H1 (cell line): Measurements from ENCODE around the gene ASH1L. TPM values are rescaled to one million over a fixed set of nuclear protein-coding genes. Genes with fewer than 3 reads are reported as not detected.
"Not testable (repeated sequence)": the region's sequence is repeated elsewhere in the genome, so short reads cannot be mapped to it uniquely, and the experiment has no call there.

Experiments used
- CTCF ChIA-PET: fragments of 300-600 bp; sonication (Branson Sonifier 250); formaldehyde crosslinking; loops from one replicate; lab custom pipeline; 2021; ENCODE audit not compliant: partially characterized antibody; lab: Charles Lee
- POLR2A ChIA-PET: fragments of 300-600 bp; sonication (Branson Sonifier 250); formaldehyde crosslinking; loops from one replicate; lab custom pipeline; 2021; ENCODE audit warnings: inconsistent platforms; ENCODE audit not compliant: partially characterized antibody; lab: Charles Lee
- DNase-seq, 2 experiments: peaks; one replicate each; pipeline versions ENCODE4 v3.0.0 to v3.0.0-alpha.2; 2010 to 2022; ENCODE audit warnings: low spot score in 2 of 2, low read depth in 1 of 2, mixed read lengths in 1 of 2
- FAIRE-seq: peaks from 2 replicates; lab custom pipeline; 2011; peaks lifted over from hg19 to GRCh38; lab: Jason Lieb, UNC
- H2AFZ ChIP-seq: 2 replicates; pipeline ENCODE4 v1.8.1; 2012; ENCODE audit warnings: low read length, inconsistent platforms
- H2AK5ac ChIP-seq: 2 replicates; pipeline ENCODE4 v1.6.1; 2013; ENCODE audit warnings: low read depth, low read length
- H2BK120ac ChIP-seq: replicated peaks from 2 replicates; pipeline ENCODE3; 2013; ENCODE audit warnings: low read depth, low read length, inconsistent platforms
- H2BK12ac ChIP-seq: 2 replicates; pipeline ENCODE4 v1.6.1; 2013; ENCODE audit warnings: low read depth, low read length
- H2BK15ac ChIP-seq: 2 replicates; pipeline ENCODE4 v1.6.1; 2013; ENCODE audit warnings: low read length
- H2BK20ac ChIP-seq: 2 replicates; pipeline ENCODE4 v1.6.1; 2013; ENCODE audit warnings: low read length
- H2BK5ac ChIP-seq: 2 replicates; pipeline ENCODE4 v1.6.1; 2013; ENCODE audit warnings: low read depth, low read length
- H3K14ac ChIP-seq: 2 replicates; pipeline ENCODE4 v1.6.1; 2013; ENCODE audit warnings: inconsistent platforms; ENCODE audit not compliant: insufficient read length
- H3K18ac ChIP-seq: 2 replicates; pipeline ENCODE4 v1.6.1; 2013; ENCODE audit warnings: low read length; ENCODE audit errors: extremely low read depth
- H3K23ac ChIP-seq: 2 replicates; pipeline ENCODE4 v1.6.1; 2013; ENCODE audit warnings: inconsistent platforms; ENCODE audit not compliant: insufficient read length
- H3K23me2 ChIP-seq: 2 replicates; pipeline ENCODE4 v1.6.1; 2013; ENCODE audit warnings: low read depth, low read length
- H3K27ac ChIP-seq: 2 replicates; pipeline ENCODE4 v1.6.1; 2011; ENCODE audit warnings: low read depth, low read length, inconsistent platforms
- H3K27me3 ChIP-seq, 4 experiments: replicated peaks in 1 of 4; 1 replicate in 1 of 4; 2 replicates in 3 of 4; pipeline versions ENCODE4 v1.6.1 to v1.8.1; 2011 to 2013; ENCODE audit warnings: low read length in 3 of 4, mild to moderate bottlenecking in 3 of 4, inconsistent platforms in 2 of 4, mixed read lengths in 2 of 4, moderate library complexity in 1 of 4; ENCODE audit not compliant: control insufficient read depth in 3 of 4, insufficient read depth in 3 of 4; ENCODE audit errors: extremely low read depth in 1 of 4
- H3K36me3 ChIP-seq, 4 experiments: 2 replicates each; pipeline versions ENCODE4 v1.6.1 to v1.8.1; 2011 to 2013; ENCODE audit warnings: mild to moderate bottlenecking in 4 of 4, low read length in 3 of 4, moderate library complexity in 2 of 4, control low read depth in 1 of 4, inconsistent platforms in 1 of 4; ENCODE audit not compliant: insufficient read depth in 4 of 4, control insufficient read depth in 2 of 4
- H3K4ac ChIP-seq: replicated peaks from 2 replicates; pipeline ENCODE3; 2013; ENCODE audit warnings: low read length, low read depth, mixed read lengths, inconsistent platforms; ENCODE audit not compliant: insufficient read length
- H3K4me1 ChIP-seq, 4 experiments: replicated peaks in 1 of 4; 1 replicate in 1 of 4; 2 replicates in 3 of 4; pipeline versions ENCODE4 v1.6.1 to v1.8.1; 2011 to 2013; ENCODE audit warnings: low read length in 3 of 4, inconsistent platforms in 2 of 4, mixed read lengths in 1 of 4; ENCODE audit not compliant: insufficient read depth in 4 of 4, control insufficient read depth in 3 of 4
- H3K4me2 ChIP-seq, 2 experiments: 2 replicates each; pipeline versions ENCODE4 v1.6.1 to v1.8.1; 2011 to 2013; ENCODE audit warnings: low read depth in 2 of 2, low read length in 2 of 2, control low read depth in 1 of 2, inconsistent platforms in 1 of 2, mild to moderate bottlenecking in 1 of 2; ENCODE audit not compliant: insufficient read depth in 1 of 2
- H3K4me3 ChIP-seq, 4 experiments: fragments of 200-600, 300-600 bp in 1 of 4; sonication (generic), shearing (Covaris generic), sonication (Bioruptor Twin) in 1 of 4; 2 replicates each; pipeline versions ENCODE4 v1.5.1 to v1.8.1; 2011 to 2016; ENCODE audit warnings: low read length in 4 of 4, low read depth in 3 of 4, control low read depth in 2 of 4, inconsistent platforms in 2 of 4, mild to moderate bottlenecking in 2 of 4, mixed read lengths in 1 of 4, moderate library complexity in 1 of 4; ENCODE audit not compliant: insufficient read depth in 2 of 4; ENCODE audit errors: extremely low read depth in 1 of 4
- H3K56ac ChIP-seq: replicated peaks from 2 replicates; pipeline ENCODE3; 2013; ENCODE audit warnings: low read depth, mild to moderate bottlenecking, mixed read lengths, low read length, inconsistent platforms; ENCODE audit not compliant: insufficient read length
- H3K79me1 ChIP-seq: 2 replicates; pipeline ENCODE4 v1.6.1; 2013; ENCODE audit warnings: low read depth, low read length, control low read depth
- H3K79me2 ChIP-seq, 2 experiments: 2 replicates each; pipeline versions ENCODE4 v1.6.1 to v1.8.1; 2012 to 2013; ENCODE audit warnings: low read length in 2 of 2, mild to moderate bottlenecking in 2 of 2, inconsistent platforms in 1 of 2; ENCODE audit not compliant: insufficient read depth in 2 of 2, control insufficient read depth in 1 of 2
- H3K9ac ChIP-seq, 4 experiments: replicated peaks in 1 of 4; 1 replicate in 1 of 4; 2 replicates in 3 of 4; pipeline versions ENCODE4 v1.6.1 to v1.8.1; 2011 to 2013; ENCODE audit warnings: low read depth in 3 of 4, low read length in 3 of 4, control low read depth in 2 of 4, mild to moderate bottlenecking in 2 of 4, moderate library complexity in 2 of 4, inconsistent platforms in 1 of 4; ENCODE audit errors: extremely low read depth in 1 of 4
- H3K9me3 ChIP-seq, 2 experiments: 2 replicates each; pipeline versions ENCODE4 v1.6.1 to v1.8.1; 2012 to 2013; ENCODE audit warnings: mild to moderate bottlenecking in 2 of 2, moderate library complexity in 2 of 2, control low read depth in 1 of 2, inconsistent platforms in 1 of 2, low read depth in 1 of 2, low read length in 1 of 2, mixed read lengths in 1 of 2; ENCODE audit not compliant: insufficient read depth in 2 of 2
- H4K20me1 ChIP-seq, 2 experiments: replicated peaks in 1 of 2; 2 replicates each; pipeline versions ENCODE3 to v1.8.1; 2011 to 2013; ENCODE audit warnings: inconsistent platforms in 2 of 2, low read length in 2 of 2, mild to moderate bottlenecking in 1 of 2; ENCODE audit not compliant: insufficient read depth in 2 of 2, control insufficient read depth in 1 of 2
- H4K5ac ChIP-seq: 2 replicates; pipeline ENCODE4 v1.6.1; 2013; ENCODE audit warnings: low read length, low read depth, mixed read lengths, inconsistent platforms; ENCODE audit not compliant: insufficient read length
- H4K8ac ChIP-seq: 2 replicates; pipeline ENCODE4 v1.8.0; 2013; ENCODE audit warnings: mild to moderate bottlenecking, moderate library complexity, low read length, inconsistent platforms; ENCODE audit not compliant: insufficient read depth; ENCODE audit errors: extremely low read depth
- H4K91ac ChIP-seq: replicated peaks from 2 replicates; pipeline ENCODE3; 2013; ENCODE audit warnings: low read length, mixed read lengths, inconsistent platforms; ENCODE audit not compliant: insufficient read length
- BRCA1 ChIP-seq: IDR thresholded peaks from 2 replicates; pipeline ENCODE4 v1.6.1; 2012; ENCODE audit warnings: low read depth, low read length, improper control_type of control experiment
- CREB1 ChIP-seq: IDR thresholded peaks from 2 replicates; pipeline ENCODE4 v1.6.1; 2012; ENCODE audit warnings: inconsistent platforms
- GABPA ChIP-seq: IDR thresholded peaks from 2 replicates; pipeline ENCODE4 v1.6.1; 2011; ENCODE audit warnings: mild to moderate bottlenecking, low read length, moderate library complexity, borderline replicate concordance; ENCODE audit not compliant: insufficient read depth
- HDAC6 ChIP-seq: IDR thresholded peaks from one replicate; pipeline ENCODE4 v1.7.1; 2012; ENCODE audit warnings: low read depth, mild to moderate bottlenecking, inconsistent platforms, low read length, moderate library complexity
- NRF1 ChIP-seq: IDR thresholded peaks from 2 replicates; pipeline ENCODE4 v1.6.1; 2011; ENCODE audit warnings: mild to moderate bottlenecking, low read depth, low read length, improper control_type of control experiment
- RNF2 ChIP-seq: fragments of 200-900, 300-1000 bp; sonication (generic); IDR thresholded peaks from 2 replicates; pipeline ENCODE4 v1.7.1; 2016; ENCODE audit warnings: borderline replicate concordance, low read depth, mild to moderate bottlenecking, antibody characterized with exemption, low read length; ENCODE audit not compliant: poor library complexity, severe bottlenecking; ENCODE audit errors: missing control alignments
- SIN3A ChIP-seq, 2 experiments: IDR thresholded peaks in 1 of 2; conservative IDR thresholded peaks in 1 of 2; 2 replicates each; pipeline ENCODE4 v1.6.1; 2011 to 2012; ENCODE audit warnings: low read length in 2 of 2, improper control_type of control experiment in 1 of 2, low read depth in 1 of 2, mild to moderate bottlenecking in 1 of 2
- SIRT6 ChIP-seq: IDR thresholded peaks from one replicate; pipeline ENCODE4 v1.7.1; 2012; ENCODE audit warnings: low read length, inconsistent platforms
- SRF ChIP-seq: IDR thresholded peaks from 2 replicates; pipeline ENCODE4 v1.6.1; 2011; ENCODE audit warnings: mild to moderate bottlenecking, low read depth, low read length, moderate library complexity
- YY1 ChIP-seq: IDR thresholded peaks from 2 replicates; pipeline ENCODE4 v1.6.1; 2011; ENCODE audit warnings: low read depth, mild to moderate bottlenecking, low read length
- ZNF274 ChIP-seq: IDR thresholded peaks from 2 replicates; pipeline ENCODE4 v1.7.0; 2012; ENCODE audit warnings: low read length, borderline replicate concordance; ENCODE audit errors: extremely low read depth
- WGBS, 2 experiments: shearing (Covaris generic) in 1 of 2; methylation state at CpG; one replicate each; pipeline versions ENCODE4 v1.1.6 to v1.1.7; 2013 to 2015; ENCODE audit warnings: low lambda C conversion rate in 2 of 2, mixed read lengths in 2 of 2, inconsistent platforms in 1 of 2, low coverage in 1 of 2, missing lambda C conversion rate in 1 of 2; ENCODE audit not compliant: insufficient replicate concordance in 2 of 2, insufficient coverage in 1 of 2, insufficient read length in 1 of 2; ENCODE audit errors: extremely low coverage in 1 of 2, missing lambda C conversion rate in 1 of 2; 5-methylcytosine and 5-hydroxymethylcytosine counted together
- polyA plus RNA-seq, 7 experiments: library from polyadenylated mRNA; depleted of rRNA in 3 of 7; stranded (reverse) in 5 of 7; unstranded in 2 of 7; fragments of >200 nt in 5 of 7; fragments of 200-250 nt in 2 of 7; gene quantifications; 1 replicate in 5 of 7; 2 replicates in 1 of 7; 4 replicates in 1 of 7; pipeline versions ENCODE4 v1.2.1 to v1.2.3, GENCODE V29; 2011 to 2013; ENCODE audit warnings: missing spikeins in 2 of 7, mixed read lengths in 2 of 7
- total RNA-seq: library from RNA; stranded (reverse); fragmentation: NEBNext Ultra II Directional; extraction: Animal tissue kit (Norgen Biotek cat#: 25700); gene quantifications from 2 replicates; pipeline ENCODE4 v1.2.1, GENCODE V29; 2021

ASH1L gene
- total and polyA plus RNA-seq, 2 of the 8 experiments (the other 6 are each of a cell fraction or from before 2014, with no cell fraction given): 7.5 to 27.6 TPM

DNA sequence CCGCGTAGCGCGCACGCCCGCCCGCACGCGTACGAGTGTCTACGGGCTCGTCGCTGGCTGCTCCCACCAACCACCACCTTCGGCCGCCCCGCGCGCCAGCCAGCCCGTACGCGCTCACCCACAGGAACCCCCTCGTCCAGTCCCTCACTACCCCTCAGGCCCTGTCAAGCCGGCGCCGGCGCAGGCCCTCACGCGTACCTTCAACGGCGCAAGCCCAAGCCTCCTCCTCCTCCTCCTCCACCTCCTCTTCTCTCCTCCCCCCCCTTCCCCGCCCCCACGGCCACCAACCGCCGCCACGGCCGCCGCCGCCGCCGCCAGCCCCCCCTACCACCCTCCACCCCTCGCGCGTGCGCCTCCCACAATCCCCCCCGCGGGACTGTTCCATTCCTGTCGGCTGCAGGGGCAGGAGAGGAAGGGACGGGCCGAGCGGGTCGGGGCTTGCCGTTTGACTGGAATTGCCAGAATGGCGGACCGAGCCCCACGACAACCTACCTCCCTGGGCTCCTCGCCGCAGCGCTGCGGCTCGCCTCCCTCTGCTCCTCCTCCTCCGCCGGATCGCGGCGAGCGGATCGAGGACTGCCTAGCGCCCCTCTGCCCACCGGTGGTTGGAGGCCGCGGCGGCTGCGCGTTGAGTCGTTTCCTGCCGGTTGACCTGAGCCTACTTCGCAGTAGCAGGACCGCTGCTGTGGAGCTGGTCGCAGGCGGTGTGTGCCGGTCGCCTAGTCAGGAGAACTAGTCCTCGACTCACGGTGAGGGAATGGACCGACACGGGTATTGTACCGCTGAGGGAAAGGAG, at the start of gene ASH1L (continued):
- no peak for TF ChIP-seq ZNF274
- TF ChIP-seq YY1: peak; percentile 41; the same call in 1 of the 2 replicates
- peak; percentile 49 for TF ChIP-seq NRF1
- peak; percentile 43; the same call in 1 of the 2 replicates for TF ChIP-seq CREB1
- peak in 1 of 2 experiments; percentile 17; a peak in 1 of 4 replicates for TF ChIP-seq SIN3A (conservative IDR thresholded peaks at IDR 0.05 in 1 of 2, IDR thresholded peaks at IDR 0.05 in 1 of 2; ENCODE audit: low read depth in 1 of 2, low read length in 2 of 2)
- no peak for TF ChIP-seq GABPA
- TF ChIP-seq HDAC6: no peak
- no peak for TF ChIP-seq SIRT6
- no peak for TF ChIP-seq SRF
- TF ChIP-seq RNF2: no peak
- TF ChIP-seq BRCA1: no peak; the same call in 1 of the 2 replicates

DNA sequence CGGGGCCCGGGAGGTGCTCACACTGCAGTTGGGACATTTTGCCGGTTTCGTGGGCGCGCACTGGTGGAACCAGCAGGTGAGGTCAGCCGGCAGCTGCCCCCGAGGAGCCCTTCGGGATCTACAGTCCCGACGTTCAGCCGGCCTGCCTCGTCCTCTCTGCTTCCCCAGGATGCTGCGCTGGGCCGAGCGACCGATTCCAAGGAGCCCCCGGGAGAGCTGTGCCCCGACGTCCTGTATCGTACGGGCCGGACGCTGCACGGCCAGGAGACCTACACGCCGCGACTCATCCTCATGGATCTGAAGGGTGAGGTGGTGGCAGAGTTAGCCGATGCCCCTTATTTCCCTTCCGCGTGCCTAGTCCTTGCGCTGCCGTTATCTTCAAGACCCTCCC, 47.6 kb upstream of the ASH1L start:
- H3K4me1 ChIP-seq, H4K91ac ChIP-seq, H3K79me2 ChIP-seq, H3K9ac ChIP-seq, H4K8ac ChIP-seq, H3K56ac ChIP-seq, H2BK5ac ChIP-seq, H3K9me3 ChIP-seq, H3K4ac ChIP-seq, H3K27me3 ChIP-seq, H2BK12ac ChIP-seq, H2AK5ac ChIP-seq, H2BK15ac ChIP-seq, H4K20me1 ChIP-seq, H2BK20ac ChIP-seq, FAIRE-seq, H3K23me2 ChIP-seq, H2BK120ac ChIP-seq, H3K18ac ChIP-seq, H4K5ac ChIP-seq, CTCF ChIA-PET, H3K23ac ChIP-seq, H3K79me1 ChIP-seq, H2AFZ ChIP-seq, H3K14ac ChIP-seq, DNase-seq, H3K27ac ChIP-seq: not testable (repeated sequence)
- POLR2A ChIA-PET: interaction anchor here (0.9 kb wide), 1 partner anchor 12 kb away, joined by 3 read pairs; no protein-coding TSS in a partner anchor
- peak overlapping the region in 1 of 2 experiments; percentile 58; a peak in 2 of 4 replicates for H3K4me2 ChIP-seq
- peaks cover 2 to 13% (median 12%) of the 10 kb centered on the region in 4 experiments; a peak in 6 of 8 replicates for H3K36me3 ChIP-seq
- WGBS, 2 experiments: 0% methylated on average over 1 of the region's 33 CpGs; no CpG with 5 or more reads in 1 of the 2 experiments
- peak overlapping the region; percentile 39 to 74 (median 59); a peak in 6 of 8 replicates for H3K4me3 ChIP-seq
